HepG2 (cell line): Measurements from ENCODE around the gene PSMD9. TPM values are rescaled to one million over a fixed set of nuclear protein-coding genes. Genes with fewer than 3 reads are reported as not detected.

Experiments used
- DPF2 ChIP-seq: sonication (generic); formaldehyde crosslinking; IDR thresholded peaks from 2 replicates; pipeline ENCODE4 v1.4.0; 2020; ENCODE audit warnings: mild to moderate bottlenecking, low read depth, missing genetic modification reagents, borderline replicate concordance
- FIP1L1 ChIP-seq: fragments of 200-400 bp; formaldehyde crosslinking; IDR thresholded peaks from 2 replicates; pipeline ENCODE4 v1.6.1; 2018; ENCODE audit warnings: low read depth, mild to moderate bottlenecking, low read length, moderate library complexity, borderline replicate concordance; ENCODE audit not compliant: insufficient read depth
- IRF1 ChIP-seq: sonication (generic); formaldehyde crosslinking; IDR thresholded peaks from 2 replicates; pipeline ENCODE4 v1.4.0; 2020; ENCODE audit warnings: low read depth, mild to moderate bottlenecking, missing genetic modification reagents
- JARID2 ChIP-seq: sonication (generic); formaldehyde crosslinking; IDR thresholded peaks from 2 replicates; pipeline ENCODE4 v1.8.1; 2023; ENCODE audit warnings: missing genetic modification reagents, inconsistent platforms; ENCODE audit not compliant: insufficient replicate concordance
- NFYB ChIP-seq: sonication (generic); formaldehyde crosslinking; IDR thresholded peaks from 2 replicates; pipeline ENCODE4 v1.4.0; 2020; ENCODE audit warnings: missing genetic modification reagents
- PPARG ChIP-seq: conservative IDR thresholded peaks from 2 replicates; pipeline ENCODE4 v1.6.1; 2016; ENCODE audit warnings: missing biosample characterization, missing genetic modification reagents
- SALL1 ChIP-seq: sonication (generic); formaldehyde crosslinking; IDR thresholded peaks from 2 replicates; pipeline ENCODE4 v1.8.0; 2022; ENCODE audit warnings: mild to moderate bottlenecking, missing genetic modification reagents
- TBL1XR1 ChIP-seq: fragments of 150-350 bp; IDR thresholded peaks from 2 replicates; pipeline ENCODE4 v1.6.1; 2014; ENCODE audit warnings: borderline replicate concordance, low read length; ENCODE audit not compliant: partially characterized antibody
- XBP1 ChIP-seq: sonication (generic); formaldehyde crosslinking; IDR thresholded peaks from 2 replicates; pipeline ENCODE4 v1.5.0; 2020; ENCODE audit warnings: missing genetic modification reagents
- ZBTB37 ChIP-seq: sonication (generic); formaldehyde crosslinking; IDR thresholded peaks from 2 replicates; pipeline ENCODE4 v1.4.0; 2020; ENCODE audit warnings: mild to moderate bottlenecking, missing genetic modification reagents
- ZNF646 ChIP-seq: sonication (generic); formaldehyde crosslinking; IDR thresholded peaks from 2 replicates; pipeline ENCODE4 v1.9.0; 2021; ENCODE audit warnings: mild to moderate bottlenecking, missing genetic modification reagents
- ZNF790 ChIP-seq: sonication (generic); formaldehyde crosslinking; IDR thresholded peaks from 2 replicates; pipeline ENCODE4 v1.8.0; 2022; ENCODE audit warnings: missing genetic modification reagents, mild to moderate bottlenecking, borderline replicate concordance
- polyA plus RNA-seq, 8 experiments: library from polyadenylated mRNA; depleted of rRNA in 3 of 8; stranded (reverse) in 7 of 8; unstranded in 1 of 8; fragments of >200 nt; fragmentation: Illumina TruSeq in 4 of 8; extraction: Trizol in 4 of 8; gene quantifications; 2 replicates each; pipeline versions ENCODE4 v1.2.1 to v1.2.3, GENCODE V29; 2011 to 2016; ENCODE audit warnings: low read depth in 4 of 8, missing spikeins in 1 of 8, mixed read lengths in 1 of 8; ENCODE audit not compliant: insufficient read depth in 1 of 8
- total RNA-seq, 5 experiments: library from RNA; depleted of rRNA; stranded (reverse); fragments of >200 nt; fragmentation: Illumina TruSeq; extraction: Trizol; gene quantifications; 2 replicates each; pipeline ENCODE4 v1.2.3, GENCODE V29; 2016; ENCODE audit warnings: low read depth in 1 of 5

The PSMD9 gene
- total and polyA plus RNA-seq, 2 of the 13 experiments (the other 11 are each of a cell fraction or from before 2014, with no cell fraction given): 41.4 to 61.1 TPM

GRCh38 chr12:121883315-121883660 lies 5.3 kb upstream of the PSMD9 start (continued):
- TF ChIP-seq TBL1XR1 (no peak), ZBTB37 (CRISPR knock-in tag) (no peak), PPARG (peak; percentile 65), IRF1 (no peak), SALL1 (no peak), DPF2 (CRISPR knock-in tag) (no peak), XBP1 (CRISPR knock-in tag) (no peak), JARID2 (no peak), NFYB (0 out of 2 replicates have a peak, but pooled peaks have one; percentile 28), FIP1L1 (no peak), ZNF790 (no peak), ZNF646 (CRISPR knock-in tag) (0 out of 2 replicates have a peak, but pooled peaks have one; percentile 40)
